Measurements from ENCODE around the gene IMMP1L.
"Not testable (repeated sequence)": the region's sequence is repeated elsewhere in the genome, so short reads cannot be mapped to it uniquely, and the experiment has no call there.

The IMMP1L gene

GRCh38 chr11:31509429-31510345 lies at the start of gene IMMP1L, which contains the start of gene ELP4:
Gene IMMP1L, minus strand, starts transcription at chr11:31509622. Its CDS starts 46,346 bp downstream, at chr11:31463276.
Gene ELP4, plus strand, starts transcription at chr11:31509767. Its CDS starts 18 bp downstream, at chr11:31509785.
- peak; percentile 97 for DNase-seq (ENCODE audit: low spot score)

- DNase-seq (ENCODE audit: low spot score), result no peak
These were observed 48.6 kb upstream of the IMMP1L start for GRCh38 chr11:31558001-31558400.

GRCh38 chr11:31555938-31556337 lies 46.5 kb upstream of the IMMP1L start:
- DNase-seq (ENCODE audit: low spot score), result no peak

GRCh38 chr11:31542862-31543261 lies 33.4 kb upstream of the IMMP1L start:
- no peak for DNase-seq (ENCODE audit: low spot score)

- no peak for DNase-seq (ENCODE audit: low spot score)
These were observed 26.1 kb upstream of the IMMP1L start for GRCh38 chr11:31535479-31535878.

GRCh38 chr11:31531293-31531692 lies 21.9 kb upstream of the IMMP1L start:
- no peak for DNase-seq (ENCODE audit: low spot score)

- DNase-seq (ENCODE audit: low spot score), result no peak
These were observed 20.3 kb upstream of the IMMP1L start for GRCh38 chr11:31529701-31530100.

- DNase-seq (ENCODE audit: low spot score), result no peak
These were observed 19.8 kb upstream of the IMMP1L start for GRCh38 chr11:31529189-31529588.

GRCh38 chr11:31521497-31522150 lies 12.2 kb upstream of the IMMP1L start:
- no peak for DNase-seq (ENCODE audit: low spot score)

GRCh38 chr11:31512117-31512516 lies 2.7 kb upstream of the IMMP1L start:
- DNase-seq (ENCODE audit: low spot score), result no peak

GRCh38 chr11:31509051-31509428 lies 382 bp downstream of the IMMP1L start:
- DNase-seq (ENCODE audit: low spot score), result no peak

GRCh38 chr11:31500560-31500959 lies 8.9 kb downstream of the IMMP1L start:
- no peak for DNase-seq (ENCODE audit: low spot score)

- no peak for DNase-seq (ENCODE audit: low spot score)
These were observed 9.7 kb downstream of the IMMP1L start for GRCh38 chr11:31499576-31500178.

GRCh38 chr11:31493762-31494161 lies 15.7 kb downstream of the IMMP1L start:
- not testable (repeated sequence) for DNase-seq (ENCODE audit: low spot score)

- DNase-seq (ENCODE audit: low spot score), result no peak
These were observed 16.2 kb downstream of the IMMP1L start for GRCh38 chr11:31493235-31493634.

GRCh38 chr11:31492320-31492913 lies 17.0 kb downstream of the IMMP1L start:
- no peak for DNase-seq (ENCODE audit: low spot score)

- peak; percentile 37 for DNase-seq (ENCODE audit: low spot score)
These were observed 21.6 kb downstream of the IMMP1L start for GRCh38 chr11:31487848-31488247.

GRCh38 chr11:31484497-31484896 lies 24.9 kb downstream of the IMMP1L start:
- no peak for DNase-seq (ENCODE audit: low spot score)

- DNase-seq (ENCODE audit: low spot score), result no peak
These were observed 28.5 kb downstream of the IMMP1L start for GRCh38 chr11:31480930-31481329.

- no peak for DNase-seq (ENCODE audit: low spot score)
These were observed 30.4 kb downstream of the IMMP1L start for GRCh38 chr11:31479066-31479465.

- DNase-seq (ENCODE audit: low spot score), result no peak
These were observed 31.2 kb downstream of the IMMP1L start for GRCh38 chr11:31478223-31478590.

- DNase-seq (ENCODE audit: low spot score), result no peak
These were observed 31.7 kb downstream of the IMMP1L start for GRCh38 chr11:31477528-31478222.

Data from hematopoietic multipotent progenitor cell treated with erythropoietin and hydrocortisone succinate and interleukin-3 and kit ligand, for 17 days (in vitro differentiated cells).